A204.1 (cell line): ENCODE measurements around the gene PRIM1.
"Not testable (repeated sequence)": the region's sequence is repeated elsewhere in the genome, so short reads cannot be mapped to it uniquely, and the experiment has no call there.

Source experiments
- FAIRE-seq: peaks from 2 replicates; lab custom pipeline; 2012; peaks lifted over from hg19 to GRCh38; lab: Jason Lieb, UNC

Gene PRIM1

GRCh38 chr12:56716933-56717880, 34.9 kb downstream of the PRIM1 start:
- no peak for FAIRE-seq

DNA sequence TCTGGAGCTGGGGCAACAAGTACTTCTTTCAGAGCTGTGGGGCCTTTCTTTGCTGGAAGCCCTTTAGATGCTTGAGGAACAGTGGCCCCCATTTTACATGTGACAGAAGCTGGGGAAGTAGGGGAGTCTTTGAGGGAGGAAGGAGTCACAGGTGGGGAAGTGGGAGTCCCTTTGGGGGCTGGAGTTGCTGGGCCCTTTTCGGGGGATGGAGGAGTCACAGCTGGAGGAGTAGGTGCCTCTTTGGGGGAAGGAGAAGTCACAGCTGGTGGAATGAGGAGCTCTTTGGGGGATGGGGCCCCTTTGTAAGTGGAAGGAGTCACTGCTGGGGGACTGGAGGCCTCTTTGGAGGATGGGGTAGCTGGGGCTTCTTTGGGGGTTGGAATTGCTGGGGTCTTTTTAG, 35.7 kb downstream of the PRIM1 start:
- FAIRE-seq: no peak

DNA sequence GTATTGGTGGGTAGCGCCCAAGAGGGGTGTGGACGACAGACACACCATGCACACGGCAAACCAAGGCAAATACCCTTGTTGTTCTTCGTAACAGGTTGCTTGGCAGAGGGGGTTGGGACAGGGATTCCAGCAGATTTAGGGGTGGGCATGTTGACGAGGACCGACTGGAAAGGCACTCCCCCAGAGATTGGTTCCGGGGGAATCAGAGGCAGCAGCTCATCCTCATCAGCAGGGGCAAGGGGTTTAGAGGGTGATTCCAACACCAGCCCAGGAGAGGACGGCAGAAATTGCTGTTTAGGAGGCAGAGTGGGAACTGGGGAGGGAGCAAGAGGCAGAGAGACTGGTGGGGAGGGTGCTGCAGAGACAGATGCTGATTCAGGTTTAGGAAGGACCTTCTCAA, 36.3 kb downstream of the PRIM1 start:
- no peak for FAIRE-seq

DNA sequence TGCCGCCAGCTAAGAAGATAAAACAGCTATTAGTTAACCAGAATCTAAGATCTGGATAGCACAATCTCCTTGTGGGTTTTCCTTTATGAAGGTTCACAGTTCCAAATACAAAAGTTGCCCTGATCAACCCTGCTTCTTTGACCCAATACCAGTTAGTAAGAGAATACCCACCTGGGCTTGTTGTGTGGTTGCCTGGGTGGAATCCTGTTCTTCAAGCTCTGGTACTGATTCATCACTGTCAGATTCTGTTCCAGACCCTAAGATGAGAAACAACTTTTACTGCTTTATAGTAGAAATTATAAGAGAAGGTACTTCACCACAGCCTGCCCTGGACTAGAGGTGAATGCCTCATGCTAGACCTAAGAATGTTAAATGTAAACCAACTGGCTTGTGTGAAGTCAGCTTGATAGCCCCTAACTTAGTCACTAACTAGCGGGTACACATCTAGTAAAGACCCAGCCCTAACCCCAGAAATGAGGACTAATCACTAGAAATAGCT, 37.6 kb downstream of the PRIM1 start:
- FAIRE-seq: no peak

DNA sequence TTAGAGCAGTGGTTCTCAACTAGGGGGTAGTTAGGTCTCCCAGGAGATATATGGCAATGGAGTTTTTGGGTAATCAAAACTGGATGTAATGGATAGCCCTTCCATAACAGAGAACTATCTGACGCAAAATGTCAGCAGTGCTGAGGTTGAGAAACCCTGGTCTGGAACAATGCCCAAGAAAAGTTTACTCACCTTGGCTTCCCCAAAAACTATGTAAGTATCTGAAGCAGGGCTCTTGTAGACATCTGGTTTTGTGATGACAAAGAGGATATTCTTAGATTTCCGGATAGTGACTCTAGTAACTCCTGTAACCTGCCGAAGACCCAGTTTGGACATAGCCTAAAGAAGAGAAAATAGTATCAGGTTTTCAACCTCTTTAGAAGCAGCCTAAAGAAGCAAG, 38.8 kb downstream of the PRIM1 start:
- no peak for FAIRE-seq

- FAIRE-seq: no peak
Measured at GRCh38 chr12:56709759-56710376, 42.3 kb downstream of the PRIM1 start.

GRCh38 chr12:56704522-56704921, 47.6 kb downstream of the PRIM1 start:
- FAIRE-seq: not testable (repeated sequence)

DNA sequence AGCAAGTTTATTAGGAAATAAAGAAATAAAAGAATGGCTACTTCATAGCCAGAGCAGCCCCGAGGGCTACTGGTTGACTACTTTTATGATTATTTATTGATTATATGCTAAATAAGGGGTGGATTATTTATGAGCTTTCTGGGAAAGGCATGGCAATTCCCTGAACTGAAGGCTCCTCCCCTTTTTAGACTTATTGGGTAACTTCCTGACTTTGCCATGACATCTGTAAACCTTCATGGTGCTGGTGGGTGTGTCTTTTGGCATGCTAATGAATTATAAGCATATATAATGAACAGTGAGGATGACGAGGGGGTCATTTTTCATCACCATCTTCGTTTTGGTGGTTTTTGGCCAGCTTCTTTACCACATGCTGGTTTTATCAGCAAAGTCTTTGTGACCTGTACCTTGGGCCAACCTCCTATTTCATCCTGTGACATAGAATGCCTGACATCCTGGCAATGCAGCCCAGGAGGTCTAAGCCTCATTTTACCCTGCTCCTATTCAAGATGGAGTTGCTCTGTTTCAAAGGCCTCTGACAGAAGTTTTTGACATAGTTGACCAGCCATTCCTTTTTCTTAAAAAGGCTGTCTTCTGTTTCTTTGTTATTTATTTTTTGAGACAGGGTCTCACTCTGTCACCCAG, 53.0 kb downstream of the PRIM1 start:
- no peak for FAIRE-seq

DNA sequence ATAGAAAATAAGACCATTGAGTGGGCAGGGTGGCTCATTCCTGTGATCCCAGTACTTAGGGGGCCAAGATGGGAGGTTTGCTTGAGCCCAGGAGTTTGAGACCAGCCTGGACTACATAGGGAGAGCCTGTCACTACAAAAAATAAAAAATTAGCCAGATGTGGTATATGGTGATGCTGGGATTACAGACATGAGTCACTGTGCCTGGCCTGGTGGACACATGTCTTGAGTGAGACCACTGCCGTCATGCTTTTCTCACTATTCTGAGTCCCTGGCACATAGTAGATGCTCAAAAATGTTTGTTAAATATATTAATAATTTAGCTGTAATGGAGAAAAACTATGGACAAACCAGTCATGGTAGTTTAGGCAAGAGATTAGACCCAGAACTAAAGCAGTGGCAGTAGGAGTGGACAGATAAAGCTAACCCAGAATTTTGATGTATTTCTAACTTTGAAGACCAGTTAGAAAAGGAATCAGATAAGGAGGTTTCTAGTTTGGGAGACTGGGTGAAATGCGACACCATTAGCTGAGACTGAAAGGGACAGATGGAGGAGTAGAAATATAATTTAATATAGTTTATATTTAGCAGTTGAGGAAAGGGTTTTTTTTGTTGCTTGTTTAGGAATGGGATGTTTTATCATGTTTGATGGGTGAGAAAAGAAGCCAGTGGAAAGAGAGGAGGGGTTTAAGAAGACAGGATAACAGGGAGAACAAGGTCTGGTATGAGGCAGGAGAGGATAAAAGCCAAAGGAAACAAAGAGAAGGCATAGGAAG, 56.6 kb downstream of the PRIM1 start:
- FAIRE-seq: no peak

GRCh38 chr12:56694161-56694560, 58.0 kb downstream of the PRIM1 start:
- FAIRE-seq: no peak

DNA sequence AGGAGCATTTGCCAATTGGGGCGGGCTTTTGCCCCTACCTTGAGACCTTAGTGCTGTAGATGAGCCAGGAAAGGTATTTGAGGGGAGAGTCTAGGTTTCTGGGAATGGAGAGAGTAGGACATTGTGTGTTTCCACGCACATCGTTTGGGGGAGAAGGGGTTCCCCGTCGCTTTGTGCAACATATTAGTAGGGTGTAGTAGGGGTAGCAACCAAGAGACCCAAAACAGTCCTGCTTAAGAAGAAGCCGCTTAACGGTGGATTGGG, 63.3 kb downstream of the PRIM1 start:
- no peak for FAIRE-seq

DNA sequence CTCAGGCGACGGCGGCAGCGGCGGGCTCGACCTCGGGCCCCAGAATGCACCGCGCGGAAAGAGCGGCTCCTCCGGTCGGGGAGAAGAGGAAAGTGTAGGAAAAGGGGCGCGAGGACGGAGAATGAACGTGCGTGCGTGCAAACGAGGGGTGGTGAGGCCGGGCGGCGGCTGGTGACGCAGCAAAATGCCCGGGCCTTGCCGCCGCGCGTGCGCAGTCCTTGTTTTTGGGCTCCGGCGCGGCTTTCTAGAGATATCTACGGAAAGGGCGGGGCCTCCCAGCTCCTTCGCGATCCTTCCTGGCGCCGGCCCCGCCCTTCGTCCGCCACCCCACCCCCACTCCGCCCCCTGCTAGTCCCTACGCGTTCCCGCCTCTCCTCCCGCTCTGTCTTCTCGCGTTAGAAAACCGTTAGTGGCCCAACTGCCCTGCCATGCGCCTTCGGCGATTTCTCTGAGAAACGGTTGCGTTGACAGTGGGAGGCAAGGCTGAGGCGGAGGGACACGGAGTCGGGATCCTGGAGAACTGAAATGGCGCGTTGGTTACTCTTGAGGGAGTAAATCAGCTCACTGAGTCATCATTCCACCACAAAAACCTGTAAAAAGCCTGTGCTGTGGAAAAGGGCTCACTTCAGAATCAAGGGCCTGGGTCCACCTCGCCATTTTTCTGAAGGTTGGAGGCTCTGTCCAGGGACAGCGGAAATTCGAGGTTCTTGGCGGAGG, 63.8 kb downstream of the PRIM1 start, which contains the start of gene PTGES3:
TSS of gene PTGES3 (minus strand) at position 156 of the 717 bp plus-strand sequence. CDS start 285 bp downstream, outside the sequence.
- peak; percentile 81 for FAIRE-seq

- FAIRE-seq: no peak
Measured at GRCh38 chr12:56687223-56688128, 64.6 kb downstream of the PRIM1 start.

DNA sequence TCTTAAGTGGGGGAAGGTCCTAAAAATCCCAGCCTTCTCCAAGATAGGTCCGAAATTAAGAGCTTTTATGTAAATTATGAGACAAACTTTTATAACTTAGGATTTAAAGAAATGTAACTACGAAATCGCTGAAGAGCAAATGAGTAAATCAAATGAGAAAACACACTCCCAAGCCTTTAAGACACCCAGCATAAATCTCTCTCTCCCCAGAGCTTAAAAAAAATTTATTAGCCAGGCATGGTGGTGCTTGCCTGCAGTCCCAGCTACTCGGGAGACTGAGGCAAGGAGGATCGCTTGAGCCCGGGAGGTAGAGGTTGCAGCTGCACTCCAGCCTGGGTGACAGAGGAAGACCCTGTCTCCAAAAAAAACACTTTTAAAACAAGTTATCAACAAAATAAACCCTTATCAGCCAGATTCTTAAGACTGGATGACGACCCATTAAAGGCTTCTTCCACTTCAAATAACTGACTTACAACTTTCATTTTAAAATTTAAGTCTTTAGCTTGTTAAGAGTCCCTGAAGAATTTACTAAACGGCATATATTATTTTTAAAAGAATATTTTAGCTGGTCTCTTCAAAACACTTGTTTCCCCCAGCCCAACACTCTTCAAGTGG, 67.3 kb downstream of the PRIM1 start:
- FAIRE-seq: no peak

DNA sequence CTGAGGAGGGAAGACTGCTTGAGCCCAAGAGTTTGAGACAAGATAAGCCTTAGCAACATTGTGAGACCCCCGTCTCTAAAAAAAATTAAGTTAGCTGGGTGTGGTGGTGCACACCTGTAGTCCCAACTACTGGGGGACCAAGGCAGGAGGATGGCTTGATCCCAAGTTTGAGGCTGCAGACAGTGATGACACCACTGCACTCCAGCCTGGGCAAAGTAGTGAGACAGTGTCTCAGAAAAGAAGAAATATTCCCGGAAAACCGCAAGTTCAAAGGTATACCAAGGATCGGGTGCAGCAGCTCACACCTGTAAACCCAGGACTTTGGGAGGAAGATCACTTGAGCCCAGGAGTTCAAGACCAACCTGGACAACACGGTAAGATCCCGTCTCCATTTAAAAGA, 69.8 kb downstream of the PRIM1 start:
- FAIRE-seq: no peak
